Stimulated activated CD4-positive, alpha-beta T cell treated with anti-CD3 and anti-CD28 coated beads, TNF-alpha, amount 100 ng/mL, for 4 hours (primary cell): ENCODE data around the gene ETS1.

Source experiments
- DNase-seq, 3 experiments: peaks; one replicate each; pipeline ENCODE4 v3.0.0-alpha.2; 2020; ENCODE audit warnings: low read depth in 3 of 3

ETS1 gene

DNA sequence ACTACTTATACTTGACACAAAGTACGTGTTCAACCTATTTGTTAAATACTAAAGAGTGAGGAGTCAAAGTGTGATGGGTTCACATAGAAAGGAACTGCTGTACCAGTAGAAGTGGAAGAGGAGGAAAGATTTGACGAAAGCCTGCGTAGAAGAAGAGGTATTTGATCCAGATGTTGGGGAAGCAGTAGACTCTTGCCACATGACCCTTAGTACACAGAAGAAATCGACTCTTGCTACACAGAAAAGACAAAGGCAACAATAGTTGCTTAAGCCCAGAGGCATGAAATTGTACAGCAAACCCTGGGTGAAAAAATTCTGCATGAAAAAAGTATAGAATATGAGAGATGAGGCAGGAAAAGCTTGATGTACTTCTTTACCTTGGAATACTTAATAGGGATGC, 152.9 kb downstream of the ETS1 start:
- no peak for DNase-seq

DNA sequence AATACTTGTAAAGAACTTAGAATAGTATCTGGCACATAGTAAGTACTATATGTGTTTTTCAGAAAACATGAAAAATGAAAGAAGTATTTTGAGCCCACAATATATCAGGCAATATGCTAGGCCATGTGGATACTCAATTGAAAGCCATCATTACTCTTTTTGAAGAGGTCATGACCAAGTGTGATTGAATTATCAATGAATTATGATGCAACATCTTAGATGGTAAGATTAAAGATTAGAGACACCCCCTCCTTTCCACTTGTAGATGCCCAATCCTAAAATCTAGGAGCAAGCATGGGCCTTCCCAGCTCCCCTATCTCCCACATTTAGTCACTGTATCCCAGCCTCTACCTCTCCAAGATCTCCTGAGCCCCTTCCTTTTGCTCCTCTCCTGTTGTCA, 154.4 kb downstream of the ETS1 start:
- no peak for DNase-seq

DNA sequence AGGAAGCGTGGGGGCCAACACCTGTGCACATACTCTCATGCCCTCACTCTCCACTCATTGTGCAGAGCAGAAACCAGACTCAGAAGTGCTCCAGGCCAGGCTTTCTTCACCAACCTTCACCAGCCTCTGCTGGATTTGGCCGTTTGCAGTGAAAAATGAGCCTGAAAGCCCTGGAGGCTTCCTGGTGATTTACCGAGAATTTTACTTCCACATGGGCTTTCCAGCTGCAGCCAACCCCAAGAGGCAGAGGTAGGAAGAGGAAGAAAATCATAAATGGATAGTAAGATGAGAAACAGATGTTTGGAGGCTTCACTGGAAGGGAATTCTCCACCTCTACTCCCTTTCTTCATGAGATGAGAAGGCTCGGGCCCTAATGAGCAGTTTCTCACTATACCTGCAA, 155.4 kb downstream of the ETS1 start:
- DNase-seq = no peak

DNA sequence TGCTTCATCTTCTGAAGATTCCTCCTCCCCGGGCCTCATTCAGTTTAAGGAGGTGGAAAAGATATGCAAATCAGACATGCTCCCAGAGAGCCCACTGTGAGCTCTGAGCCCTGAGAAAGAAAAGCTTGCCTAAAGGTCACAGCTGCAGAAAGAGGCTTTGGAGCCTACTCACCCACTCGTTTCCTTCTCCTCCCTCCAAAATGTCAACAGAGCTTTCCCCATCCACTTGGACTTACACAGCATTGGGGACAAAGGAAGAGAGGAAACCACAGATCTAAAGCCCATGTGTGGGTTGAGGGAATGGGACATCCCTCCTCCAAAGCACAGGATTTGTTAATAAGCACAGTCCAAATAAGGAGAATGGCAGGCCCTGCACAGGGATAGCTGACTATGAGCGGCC, 158.4 kb downstream of the ETS1 start:
- DNase-seq = no peak

DNA sequence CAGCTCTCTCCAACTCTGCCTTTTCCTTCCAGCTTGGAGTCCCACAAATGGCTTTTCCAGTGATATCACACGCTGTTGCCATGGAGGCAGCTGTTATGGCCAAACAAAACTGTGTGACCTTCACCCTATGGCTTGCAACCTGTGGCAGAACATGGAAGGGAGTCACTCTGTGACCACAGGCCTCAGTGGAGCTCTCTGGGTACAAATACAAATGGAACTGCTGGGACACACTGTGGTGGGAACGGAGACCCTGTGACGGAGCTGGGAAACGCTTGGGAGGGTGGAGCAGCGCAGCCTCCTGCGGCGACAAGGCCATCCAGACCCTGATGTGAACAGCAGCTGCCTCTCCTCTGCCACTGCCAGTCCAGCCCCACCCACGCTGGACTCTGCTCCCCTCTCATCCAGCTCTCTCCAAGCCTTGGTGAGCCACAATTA, 162.5 kb downstream of the ETS1 start:
- DNase-seq = no peak

DNA sequence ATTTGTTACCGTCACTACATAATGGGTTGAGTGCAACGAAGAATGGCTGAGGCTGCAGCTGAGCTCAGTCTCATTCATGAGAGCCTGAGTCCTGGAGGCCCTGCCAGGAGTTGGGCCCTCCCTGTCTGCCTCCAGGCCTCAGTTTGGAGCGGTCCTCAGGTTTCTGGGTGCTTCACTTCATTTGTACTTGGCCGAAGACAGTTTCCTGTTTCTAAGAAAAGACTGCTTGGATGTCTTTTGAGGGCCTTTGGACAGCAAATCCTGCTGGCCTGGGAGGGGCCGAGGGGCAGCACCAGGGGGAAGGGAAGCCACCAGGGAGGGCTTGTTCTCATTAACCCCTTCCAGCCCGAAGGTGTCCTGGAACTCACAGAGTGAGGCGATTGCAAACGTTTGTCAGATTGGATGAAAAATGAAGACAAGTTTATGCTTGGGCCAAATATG, 163.1 kb downstream of the ETS1 start:
- no peak for DNase-seq

DNA sequence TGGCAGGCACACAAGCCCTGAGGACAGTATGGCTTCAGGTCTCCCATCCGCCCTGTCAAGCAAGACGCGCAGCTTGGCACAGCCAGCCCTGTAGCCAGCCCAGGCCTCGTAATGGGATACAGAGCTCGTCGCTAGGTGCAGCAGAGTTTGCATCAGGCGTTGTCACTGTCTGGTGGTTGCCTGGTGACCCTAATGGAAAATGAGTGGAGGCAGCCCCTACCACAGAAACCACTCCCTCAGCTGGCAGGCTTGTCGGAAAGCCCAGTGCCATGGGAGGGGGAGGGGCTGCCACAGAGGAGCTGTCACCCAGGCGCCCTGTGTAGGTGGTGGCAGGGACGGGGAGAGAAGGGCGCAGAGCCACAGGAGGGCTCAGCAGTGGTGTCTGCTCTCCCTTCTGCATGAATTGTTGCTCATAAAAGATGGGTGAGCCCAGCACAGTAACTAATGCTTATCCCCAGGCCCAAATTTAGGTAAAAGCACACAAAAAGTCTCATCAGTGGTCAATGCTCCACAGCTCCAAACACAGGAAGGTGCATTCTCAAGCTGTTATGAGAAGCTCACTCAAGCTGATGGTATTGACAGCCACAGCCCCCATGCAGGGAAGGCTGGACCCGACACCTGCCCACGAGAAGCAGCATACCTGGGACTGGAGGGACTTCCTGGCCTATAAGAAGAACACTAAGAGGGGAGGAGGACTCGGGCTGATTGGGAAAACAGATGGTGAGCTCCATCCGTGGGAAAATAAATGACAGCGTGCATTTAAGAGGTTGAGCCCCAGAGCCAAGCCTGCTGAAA, 164.6 kb downstream of the ETS1 start:
- peak; percentile 57 to 85 (median 85) for DNase-seq

DNA sequence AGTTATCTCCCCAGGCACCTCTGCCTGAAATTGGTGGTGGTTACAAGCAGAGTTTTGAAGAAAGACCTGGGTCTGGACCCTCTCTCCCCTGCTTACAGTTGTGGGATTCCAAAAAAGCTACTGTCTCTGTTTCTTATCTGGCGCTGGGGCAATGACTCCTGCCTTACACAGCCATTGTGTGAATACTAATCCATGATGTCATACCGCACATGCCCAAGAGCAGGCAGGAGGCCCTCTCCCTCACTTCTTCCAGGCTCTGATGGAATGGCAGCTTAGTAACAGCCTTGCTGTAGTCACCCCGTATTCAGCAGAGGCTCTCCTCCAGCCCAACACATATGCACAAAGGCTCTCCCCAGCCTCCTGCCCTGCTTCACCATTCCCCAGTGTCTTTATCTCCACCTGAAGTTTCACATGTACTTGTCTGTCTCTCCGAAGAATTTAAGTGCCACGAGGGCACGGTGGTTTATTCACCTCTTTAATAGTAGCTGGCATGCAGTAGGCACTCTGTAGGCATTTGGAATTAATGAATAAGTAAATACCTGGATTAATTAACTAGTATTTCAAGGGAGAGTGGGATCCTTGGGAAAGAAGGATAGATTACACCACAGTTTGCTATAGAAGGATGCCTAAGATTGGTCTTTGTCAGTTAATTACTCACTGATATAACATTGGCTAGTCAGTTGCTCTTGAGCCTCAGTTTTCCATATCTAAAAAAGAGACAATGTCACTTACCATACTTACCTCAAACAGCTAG, 165.6 kb downstream of the ETS1 start:
- no peak for DNase-seq

DNA sequence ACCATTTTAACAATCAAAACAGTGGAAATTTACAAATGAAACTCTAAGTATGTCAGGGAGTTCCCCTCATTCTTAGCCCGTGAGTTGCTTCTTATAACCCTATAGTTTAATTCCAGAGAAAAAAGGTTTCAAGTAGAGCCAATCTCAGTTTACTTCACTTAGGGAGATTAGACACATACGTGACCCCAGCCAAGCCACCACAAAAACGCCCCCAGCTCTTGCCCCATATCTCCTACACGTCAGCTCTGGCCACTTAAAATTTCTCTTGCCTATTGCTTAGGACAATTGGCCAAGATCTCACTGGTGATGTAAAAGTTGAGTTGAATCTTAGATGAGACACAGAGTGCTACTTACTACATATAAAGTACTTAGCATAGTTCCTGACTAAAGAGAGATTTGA, 166.4 kb downstream of the ETS1 start:
- no peak for DNase-seq

DNA sequence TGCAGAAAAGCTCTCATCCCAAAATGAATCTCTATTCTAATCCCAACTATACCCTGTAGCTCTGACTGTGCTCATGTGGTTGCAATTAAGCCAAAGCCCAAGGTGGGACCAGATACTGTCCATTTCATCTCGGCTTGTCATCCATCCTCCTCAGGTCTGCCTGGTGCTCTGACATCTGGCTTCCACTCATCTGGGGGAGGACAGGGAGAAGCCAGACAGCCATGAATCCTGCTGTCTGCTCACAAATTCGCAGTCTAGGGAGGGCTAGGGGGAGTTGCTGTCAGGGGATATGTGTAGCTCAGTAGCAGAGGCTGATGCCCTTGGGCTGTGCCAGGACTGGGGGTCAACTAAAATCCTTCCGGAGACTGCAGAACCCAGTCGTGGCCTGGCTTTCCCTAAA, 167.1 kb downstream of the ETS1 start:
- DNase-seq = no peak

DNA sequence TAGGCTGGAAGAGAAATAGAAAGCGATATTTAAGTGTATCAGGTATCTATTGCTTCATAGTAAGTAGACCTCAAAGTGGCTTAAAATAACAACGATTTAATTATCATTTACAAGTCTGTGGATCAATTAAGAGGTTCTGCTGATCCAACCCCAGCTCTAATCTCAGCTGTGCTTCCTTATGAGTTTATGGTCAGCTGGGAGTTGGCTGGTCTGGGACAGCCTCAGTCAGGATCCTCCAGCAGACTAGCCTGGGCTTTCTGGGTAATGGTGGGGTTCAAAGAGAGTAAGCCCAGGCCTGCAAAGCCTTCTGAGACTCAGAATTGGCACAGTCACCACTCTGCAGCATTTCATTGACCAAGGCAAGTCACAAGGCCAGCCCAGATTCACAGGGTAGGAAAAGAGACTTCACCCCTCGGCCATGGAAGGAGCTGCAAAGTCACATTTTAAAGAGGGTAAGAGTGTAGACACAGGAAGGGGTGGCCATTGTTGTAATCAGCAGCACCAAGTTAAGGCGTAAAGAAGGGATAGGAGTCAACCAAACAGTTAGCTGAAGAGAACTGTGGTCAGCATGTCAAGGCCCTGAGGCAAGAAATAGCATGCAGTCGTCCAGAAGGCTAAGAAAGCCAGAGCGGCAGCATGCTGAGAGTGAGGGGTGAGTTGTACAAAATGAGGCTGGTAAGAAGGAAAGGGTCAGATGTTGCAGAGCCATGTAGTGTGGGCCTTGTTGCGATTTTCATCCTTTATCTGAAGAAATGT, 168.2 kb downstream of the ETS1 start:
- no peak for DNase-seq

DNA sequence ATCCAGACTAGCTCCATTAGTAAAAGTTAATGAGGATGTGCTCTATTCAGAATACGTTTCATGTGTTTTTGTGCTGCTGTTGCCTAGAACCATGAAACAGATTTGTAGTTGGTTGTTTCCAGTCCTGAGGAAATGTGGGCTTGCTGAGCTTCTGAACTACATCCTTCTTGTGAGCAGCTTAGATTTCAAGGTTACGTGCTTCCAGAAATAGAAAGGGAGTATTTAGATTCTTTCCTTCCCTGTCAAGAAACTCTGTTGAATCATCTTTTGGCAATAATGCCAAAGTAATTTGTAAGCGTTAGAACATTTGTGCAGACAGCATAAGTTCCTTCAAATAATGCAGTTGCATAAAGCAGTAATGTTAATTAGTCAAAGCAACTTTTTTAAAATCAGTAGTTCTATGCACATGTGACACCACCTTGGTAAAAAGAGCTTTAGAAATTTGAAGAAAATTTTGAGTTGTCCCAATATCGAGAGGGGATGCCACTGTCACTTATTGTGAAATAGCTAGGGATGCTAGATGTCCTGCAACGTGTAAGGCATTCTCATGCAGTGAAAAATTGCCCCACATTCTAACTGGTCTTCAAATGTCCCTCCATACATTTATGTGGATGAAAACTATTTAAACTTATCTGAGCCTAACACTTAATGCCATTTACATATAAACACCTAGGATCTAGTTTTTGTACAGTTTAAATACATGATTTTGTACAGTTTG, 169.6 kb downstream of the ETS1 start:
- no peak for DNase-seq

DNA sequence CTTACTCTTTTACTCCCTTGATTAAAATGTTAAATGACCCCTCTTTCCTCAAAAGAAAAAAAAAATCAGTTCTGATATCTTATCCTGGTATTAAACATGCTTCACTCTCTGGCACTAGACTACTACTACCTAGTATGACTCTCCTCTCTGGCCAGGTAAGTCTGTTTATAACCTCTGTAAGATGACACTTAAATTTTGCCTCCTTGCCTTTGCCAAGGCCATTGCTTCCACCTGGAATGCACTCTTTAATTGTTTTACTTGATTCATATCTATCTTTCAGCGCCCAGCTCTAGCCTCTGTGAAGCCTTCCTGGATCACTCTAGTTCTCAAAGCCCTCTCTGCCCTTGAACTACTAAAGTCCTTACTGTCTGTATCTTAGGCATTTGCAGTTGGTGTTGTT, 170.4 kb downstream of the ETS1 start:
- DNase-seq = no peak

DNA sequence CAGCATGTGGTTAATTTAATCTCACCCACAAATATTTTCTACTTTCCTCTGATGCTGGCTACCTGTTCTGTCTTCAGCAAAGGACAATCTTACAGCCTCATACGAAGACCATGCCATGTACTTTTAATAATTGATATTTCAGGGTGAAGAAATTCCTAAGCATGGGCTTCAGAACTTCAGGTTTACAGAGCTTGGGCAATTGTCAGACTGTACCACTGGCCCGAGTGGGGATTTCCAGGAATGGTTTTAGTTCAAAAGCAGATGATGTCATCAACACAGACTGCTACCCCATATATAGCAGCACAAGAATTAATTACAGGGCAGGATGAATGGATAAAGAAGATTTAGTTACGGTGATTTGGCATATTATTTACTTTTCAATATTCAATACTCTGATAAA, 171.8 kb downstream of the ETS1 start:
- no peak for DNase-seq

DNA sequence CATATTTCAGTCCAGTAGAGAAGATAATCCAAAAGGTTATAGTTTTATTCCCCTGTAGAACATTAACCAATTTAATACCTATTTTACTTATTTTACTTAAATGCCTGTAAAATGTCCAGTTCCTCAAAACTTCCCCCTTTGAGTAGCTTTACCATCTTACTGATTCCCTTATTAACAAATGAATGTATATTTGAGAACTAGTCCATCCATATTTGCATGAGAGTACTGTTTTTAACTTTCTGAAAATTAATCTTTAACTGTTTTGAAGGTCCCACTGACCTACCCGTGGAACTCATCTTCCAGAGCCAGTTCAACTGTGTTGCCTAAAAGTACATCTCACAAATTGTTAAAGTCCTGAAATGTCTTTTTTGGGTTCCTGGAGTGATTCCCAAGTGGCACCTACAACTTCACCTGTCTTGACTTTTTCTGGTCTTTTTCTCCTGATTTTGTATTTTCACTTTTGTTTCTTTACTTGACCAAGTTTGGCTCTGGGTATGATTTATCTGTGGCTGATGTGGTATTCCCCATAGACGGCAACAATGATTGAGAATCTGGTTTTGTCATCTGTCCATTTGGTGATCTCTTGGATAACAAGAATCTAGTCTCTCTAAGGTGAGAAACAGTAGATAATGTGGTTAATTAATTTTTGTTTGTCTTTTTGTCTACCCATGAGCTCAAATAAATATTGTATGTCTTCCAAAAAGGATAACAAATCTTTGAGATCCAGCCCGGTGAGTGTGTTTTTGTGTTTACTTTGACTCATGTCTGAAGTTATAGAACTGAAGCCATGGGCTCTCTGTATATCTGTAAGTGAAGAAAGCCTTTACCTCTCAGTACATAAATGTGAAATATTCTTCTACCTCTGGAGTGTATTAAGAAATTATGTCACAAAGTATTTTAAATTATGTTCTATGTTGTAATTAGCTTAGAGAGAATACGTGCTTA, 174.2 kb downstream of the ETS1 start:
- no peak for DNase-seq

DNA sequence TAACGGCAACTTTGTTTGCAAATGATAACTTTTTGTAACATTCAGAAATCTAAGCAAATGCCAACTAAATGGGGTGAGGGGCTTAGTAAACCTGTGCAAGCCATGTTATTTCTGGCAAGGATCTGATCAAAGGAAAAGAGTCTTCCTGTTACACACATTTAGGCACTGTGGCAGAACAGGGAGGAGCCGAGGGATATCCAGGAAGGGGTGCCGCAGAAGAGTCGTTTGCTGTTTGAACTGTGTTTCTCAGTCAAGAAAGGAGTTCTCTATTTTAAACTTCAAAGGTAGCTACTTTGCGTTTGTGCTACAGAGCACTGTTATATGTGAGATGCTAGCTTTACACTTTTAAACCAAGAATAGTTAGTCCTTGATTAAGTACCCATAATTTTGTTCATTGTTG, 175.5 kb downstream of the ETS1 start:
- DNase-seq = no peak

DNA sequence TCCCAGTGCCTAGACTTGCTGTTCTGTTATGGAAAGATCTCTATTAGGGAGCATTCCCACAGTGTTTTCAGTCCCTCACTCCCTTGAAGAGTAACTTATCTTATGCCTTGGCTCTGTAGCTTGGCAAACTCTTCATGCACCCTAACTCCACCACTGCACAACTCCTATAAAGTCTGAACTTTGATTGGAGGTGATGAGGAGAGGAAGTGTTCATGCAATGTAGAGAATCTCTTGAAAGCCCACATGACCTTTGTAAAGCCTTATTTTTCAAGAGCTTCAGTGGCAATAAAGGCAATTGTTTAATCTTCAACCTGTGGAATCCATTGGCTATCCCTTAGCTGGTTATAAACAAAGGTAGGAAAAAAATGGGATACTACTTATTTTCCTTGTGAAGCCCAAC, 176.2 kb downstream of the ETS1 start:
- no peak for DNase-seq

DNA sequence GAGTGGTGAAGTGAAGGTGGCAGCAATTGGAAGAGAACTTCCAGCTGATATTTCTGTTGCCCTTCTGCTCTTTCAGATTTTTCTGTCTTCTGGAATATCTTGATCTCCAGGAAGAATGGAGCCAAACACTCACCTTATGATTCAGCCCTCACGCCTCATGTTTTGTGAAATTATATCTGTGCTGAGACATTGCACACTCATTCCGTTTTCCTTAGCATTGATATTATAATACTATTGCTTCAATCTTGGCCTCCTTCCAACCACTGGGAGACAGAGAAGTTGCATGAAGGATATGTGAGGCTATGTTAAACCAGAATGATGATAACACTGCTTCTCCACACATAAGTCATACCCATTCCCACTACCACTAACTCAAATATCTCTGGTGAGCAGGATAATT, 177.9 kb downstream of the ETS1 start:
- no peak for DNase-seq
